GM19452 (cell line): ENCODE data around the gene ZNF862.
"Not testable (repeated sequence)": the region's sequence is repeated elsewhere in the genome, so short reads cannot be mapped to it uniquely, and the experiment has no call there.

Experiments used
- ATAC-seq: cut with Tn5 transposase; IDR thresholded peaks from one replicate; pipeline ENCODE4 v1.9.1; 2021; ENCODE audit not compliant: unreplicated experiment

Gene ZNF862

GRCh38 chr7:149879271-149879743, 41.1 kb downstream of the ZNF862 start:
- no peak for ATAC-seq

- ATAC-seq, result no peak
These were observed 41.8 kb downstream of the ZNF862 start for GRCh38 chr7:149879766-149880637.

DNA sequence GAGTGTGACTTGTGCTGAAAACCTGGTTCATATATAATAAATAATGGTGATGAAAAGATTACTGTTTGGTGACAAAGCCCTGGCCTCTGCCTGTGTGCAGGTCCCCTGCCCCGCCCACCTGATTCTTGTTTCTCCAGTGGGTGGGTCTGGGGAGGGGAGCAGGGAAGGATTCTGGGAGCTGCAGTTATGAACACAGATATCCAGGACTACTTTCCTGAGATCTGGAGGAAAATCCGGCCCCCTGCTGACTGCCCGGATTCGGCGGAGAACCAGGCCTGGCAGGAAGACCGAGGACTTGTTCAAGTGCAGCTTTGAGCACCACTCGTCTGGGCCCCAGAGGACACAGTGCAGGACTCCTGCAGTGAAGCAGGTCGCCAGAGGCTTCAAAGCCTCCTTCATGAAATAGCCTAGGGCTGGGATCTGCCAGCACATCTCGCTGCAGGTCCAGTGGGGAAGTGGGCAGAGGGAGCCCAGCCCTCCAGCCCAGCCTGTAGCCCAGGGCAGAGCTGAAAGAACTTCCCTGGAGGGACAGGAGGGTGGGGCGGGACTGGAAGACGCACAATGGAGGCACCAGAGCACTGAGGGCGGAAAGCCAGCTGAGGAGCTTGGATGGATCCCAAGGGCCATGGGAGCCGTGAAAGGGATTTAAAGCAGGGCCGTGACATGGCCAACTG, 42.6 kb downstream of the ZNF862 start:
- ATAC-seq, result no peak

DNA sequence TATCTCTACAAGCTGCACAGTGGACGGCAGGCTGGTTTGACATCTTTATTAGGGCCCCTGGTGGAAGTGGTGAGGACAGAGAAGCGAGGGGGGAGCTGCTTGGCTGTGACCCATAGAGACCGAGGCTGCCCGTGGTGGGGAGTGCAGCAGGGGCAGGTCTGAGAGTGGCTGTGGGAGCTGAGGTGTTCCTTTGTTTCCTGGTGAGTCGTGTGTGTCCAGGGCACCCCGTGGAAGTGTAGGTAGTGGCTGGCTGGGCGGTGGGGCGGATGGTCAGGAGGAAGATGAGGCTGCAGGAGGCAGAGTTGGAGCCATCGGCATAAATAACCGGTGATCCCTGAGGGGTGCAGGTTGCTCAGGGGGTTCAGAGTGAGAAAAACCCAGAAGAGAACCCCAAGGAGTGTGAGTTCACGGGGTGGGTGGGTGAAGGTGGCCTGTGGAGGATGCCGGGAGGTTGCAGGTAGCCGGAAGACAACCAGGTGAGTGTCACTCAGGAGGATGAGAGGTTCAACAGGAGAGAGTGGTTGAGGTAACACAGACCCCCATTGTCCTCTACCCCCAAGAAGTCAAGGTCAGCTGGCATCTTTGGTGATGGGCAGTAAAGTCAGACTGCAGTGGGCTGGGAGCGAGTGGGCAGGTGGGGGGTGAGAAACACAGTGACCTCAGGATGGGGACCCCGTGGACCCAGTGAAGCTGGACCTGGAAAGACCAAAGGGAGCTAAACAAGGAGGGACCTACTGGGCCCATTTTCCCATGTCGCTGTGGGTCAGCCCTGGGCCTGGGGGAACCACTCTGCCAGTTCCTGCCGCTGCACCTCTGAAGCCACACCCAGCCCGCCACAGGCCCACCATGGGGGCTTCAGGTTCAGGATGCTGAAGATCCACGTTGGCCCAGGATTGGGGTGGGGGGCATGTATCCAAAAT, 43.4 kb downstream of the ZNF862 start:
- ATAC-seq, result no peak

DNA sequence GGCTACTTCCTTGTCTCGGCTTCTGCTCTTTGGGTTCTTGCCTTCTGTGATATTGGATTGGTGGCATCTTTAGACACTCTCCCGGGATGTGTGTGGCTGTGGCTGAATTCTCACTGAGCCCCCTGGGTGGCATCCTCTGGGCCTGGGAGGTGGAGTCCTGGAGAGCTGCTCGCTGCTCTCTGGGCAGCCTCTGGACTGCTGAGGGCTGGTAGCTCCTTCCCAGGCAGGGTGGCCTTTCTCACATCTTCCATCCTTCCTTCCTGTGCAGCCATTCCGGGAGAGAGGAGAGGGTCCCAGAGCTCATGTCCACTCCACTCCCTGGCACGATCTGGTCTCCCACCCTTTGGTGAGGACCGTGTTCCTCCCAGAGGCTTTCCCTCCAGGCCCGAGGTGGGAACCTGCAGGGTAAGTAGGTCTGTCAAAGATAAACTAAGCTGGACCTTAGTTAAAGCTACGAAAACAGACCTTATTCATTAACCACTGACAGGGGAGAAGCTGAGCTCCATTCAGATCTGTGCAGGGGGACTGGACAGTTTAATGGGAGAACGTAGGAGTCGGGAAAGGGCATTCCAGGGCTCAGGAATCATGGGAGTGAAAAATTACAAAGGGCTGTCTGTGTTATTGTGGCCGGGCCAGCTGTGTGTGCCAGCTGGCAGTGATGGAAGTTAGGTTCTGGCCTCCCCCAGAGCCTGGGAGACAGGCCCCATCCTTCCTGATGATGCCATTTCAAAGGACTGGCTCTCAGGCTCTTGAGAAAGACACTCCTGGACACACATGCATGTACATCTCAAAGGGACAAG, 44.3 kb downstream of the ZNF862 start:
- no peak for ATAC-seq

DNA sequence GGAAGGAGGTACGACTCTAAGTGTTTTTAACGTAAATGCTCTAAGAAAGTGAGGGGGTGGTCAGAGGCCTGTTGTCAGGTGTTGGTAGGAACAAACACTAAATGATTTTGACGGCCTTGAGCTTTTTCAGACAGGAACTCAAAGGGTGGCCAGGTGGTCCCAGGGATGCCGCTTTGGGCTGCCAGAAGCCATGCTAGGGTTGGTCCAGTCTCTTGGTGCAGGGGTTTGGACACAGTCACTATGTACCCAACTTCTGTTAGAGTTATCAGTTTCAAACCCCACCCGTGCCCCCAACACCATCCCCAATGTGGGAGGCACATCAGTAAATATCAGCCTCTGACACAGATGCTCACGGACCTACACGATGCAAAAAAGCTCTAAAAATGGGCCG, 44.9 kb downstream of the ZNF862 start:
- ATAC-seq, result no peak

- no peak for ATAC-seq
These were observed 45.3 kb downstream of the ZNF862 start for GRCh38 chr7:149883452-149883861.

DNA sequence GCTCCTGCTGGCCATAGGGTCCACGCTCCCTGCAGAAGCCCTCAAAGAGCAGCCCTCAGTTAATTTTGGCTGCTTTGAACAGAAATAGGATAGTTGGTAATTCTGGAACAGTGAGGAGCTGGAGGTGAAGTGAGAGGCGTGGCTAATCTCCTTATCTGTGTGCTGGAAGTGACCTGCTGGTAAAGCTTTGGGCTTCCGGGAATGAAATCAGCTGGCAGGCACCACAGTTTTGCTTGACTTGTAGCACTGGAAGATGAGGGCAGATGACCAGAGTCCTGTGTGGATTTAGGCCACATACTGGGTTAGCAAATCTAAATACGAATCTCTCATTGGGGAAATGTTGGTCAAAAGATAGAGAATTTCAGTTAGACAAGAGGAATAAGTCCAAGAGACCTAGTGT, 45.8 kb downstream of the ZNF862 start:
- no peak for ATAC-seq

GRCh38 chr7:149884541-149884940, 46.4 kb downstream of the ZNF862 start:
- no peak for ATAC-seq

DNA sequence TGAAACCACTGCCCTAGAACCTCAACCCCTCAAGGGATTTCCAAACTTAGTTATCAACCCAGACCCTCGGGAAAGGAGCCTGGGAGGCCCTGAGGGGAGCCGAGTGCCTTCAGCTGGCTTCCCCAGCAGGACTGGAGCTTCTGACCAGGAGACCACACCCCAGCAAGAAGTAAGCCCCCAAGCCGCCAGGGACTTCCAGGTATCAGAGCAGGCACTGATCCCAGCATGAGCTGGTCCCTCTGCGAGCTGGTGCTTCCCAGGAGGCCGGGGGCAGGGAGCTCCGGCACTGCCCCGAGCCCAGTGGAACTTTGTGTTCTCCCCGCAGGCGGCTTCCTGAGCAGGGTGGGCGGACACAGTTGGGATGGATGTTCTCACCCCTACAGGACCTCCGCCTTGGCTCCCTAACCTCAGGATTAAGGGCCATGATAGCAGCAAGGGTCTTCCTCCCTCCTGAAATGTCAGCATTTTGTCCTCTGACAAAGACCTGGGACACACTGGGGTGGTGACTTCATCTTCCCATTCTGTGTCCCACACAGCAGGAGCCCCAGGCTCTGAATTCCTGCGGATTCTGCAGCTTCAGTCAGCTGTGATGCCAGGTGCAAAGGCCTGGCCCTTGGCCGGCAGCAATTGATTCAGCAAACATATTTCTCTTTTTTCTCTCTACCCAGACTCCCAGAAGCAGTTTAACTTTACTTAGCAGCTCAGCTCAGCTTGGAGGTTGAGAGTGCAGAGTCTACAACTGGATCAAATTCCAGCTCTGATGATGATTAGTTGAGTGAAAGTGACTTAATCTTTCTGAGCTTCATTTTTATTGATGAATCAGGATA, 47.2 kb downstream of the ZNF862 start:
- no peak for ATAC-seq

- ATAC-seq, result no peak
These were observed 47.8 kb downstream of the ZNF862 start for GRCh38 chr7:149886018-149886415.

- ATAC-seq, result no peak
These were observed 49.1 kb downstream of the ZNF862 start for GRCh38 chr7:149887311-149887710.

DNA sequence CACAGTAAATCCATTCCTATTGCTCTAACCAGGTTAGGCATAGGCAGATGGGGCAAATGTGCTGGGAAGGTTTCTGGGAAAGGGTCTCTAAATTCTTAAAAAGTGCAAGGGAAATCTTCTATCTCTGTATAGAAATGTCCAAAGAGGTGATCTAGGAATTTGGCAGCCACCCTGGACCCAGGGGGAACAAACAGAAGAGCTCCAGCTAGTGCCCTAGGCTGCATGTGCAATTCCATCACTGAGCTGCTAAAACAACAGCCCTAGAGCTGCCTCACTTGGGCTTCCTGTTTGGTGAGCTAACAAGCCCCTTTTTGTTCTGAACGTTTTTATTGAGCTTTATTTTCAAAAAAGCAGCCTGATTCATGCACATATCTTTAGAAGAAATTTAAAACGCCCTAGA, 52.5 kb downstream of the ZNF862 start:
- not testable (repeated sequence) for ATAC-seq

GRCh38 chr7:149894957-149895356, 56.8 kb downstream of the ZNF862 start:
- ATAC-seq, result not testable (repeated sequence)

GRCh38 chr7:149907776-149908376, 69.7 kb downstream of the ZNF862 start:
- ATAC-seq, result not testable (repeated sequence)

- ATAC-seq, result not testable (repeated sequence)
These were observed 72.0 kb downstream of the ZNF862 start for GRCh38 chr7:149910219-149910618.

GRCh38 chr7:149912126-149912525, 74.0 kb downstream of the ZNF862 start:
- ATAC-seq, result not testable (repeated sequence)
